Uterus (tissue), 4 donors: ENCODE measurements around the gene ARV1. TPM values are rescaled to one million over a fixed set of nuclear protein-coding genes. Genes with fewer than 3 reads are reported as not detected.

Source experiments
- DNase-seq, 2 donors: peaks; one replicate each; pipeline ENCODE4 v3.0.0-alpha.2; 2019 to 2020
- H3K27ac ChIP-seq, 2 donors: fragments of 200-600 bp; sonication (generic); 1 replicate in 1 of 2; 2 replicates in 1 of 2; pipeline ENCODE4 v1.5.1; 2016 to 2018
- H3K27me3 ChIP-seq, 2 donors: fragments of 200-600 bp; sonication (generic); one replicate each; pipeline ENCODE4 v1.5.1; 2018 to 2019; ENCODE audit warnings: control low read depth in 1 of 2
- H3K36me3 ChIP-seq, 2 donors: fragments of 200-600 bp; sonication (generic); one replicate each; pipeline ENCODE4 v1.5.1; 2019; ENCODE audit warnings: control low read depth in 1 of 2
- H3K4me1 ChIP-seq, 2 donors: fragments of 200-600 bp; sonication (generic); one replicate each; pipeline ENCODE4 v1.5.1; 2018 to 2019; ENCODE audit warnings: control low read depth in 1 of 2
- H3K4me3 ChIP-seq, 2 donors: fragments of 200-600 bp; sonication (generic); 1 replicate in 1 of 2; 2 replicates in 1 of 2; pipeline ENCODE4 v1.5.1; 2018 to 2019; ENCODE audit warnings: mild to moderate bottlenecking in 1 of 2
- H3K9me3 ChIP-seq, 2 donors: fragments of 200-600 bp; sonication (generic); one replicate each; pipeline ENCODE4 v1.5.1; 2019; ENCODE audit warnings: control low read depth in 1 of 2
- CTCF ChIP-seq, 4 experiments: fragments of 200-600 bp in 2 of 4; fragments of 450-650 bp in 2 of 4; sonication (generic) in 2 of 4; IDR thresholded peaks; one replicate each; pipeline ENCODE4 v1.5.1; 2016 to 2019; ENCODE audit warnings: antibody characterized with exemption in 4 of 4, mild to moderate bottlenecking in 2 of 4, moderate library complexity in 1 of 4
- POLR2A ChIP-seq, 2 donors: fragments of 450-650 bp; IDR thresholded peaks; one replicate each; pipeline ENCODE4 v1.6.1; 2016; ENCODE audit warnings: antibody characterized with exemption in 2 of 2, mild to moderate bottlenecking in 1 of 2, moderate library complexity in 1 of 2
- intact Hi-C: fragments of 100-400 bp; cut with DNase I; formaldehyde crosslinking; loops from one replicate; pipeline ENCODE4 v1.15.1; 2023; ENCODE audit warnings: low total_unique reads
- total RNA-seq, 4 donors: library from RNA; depleted of rRNA in 3 of 4; stranded (reverse); fragments of >200 nt in 3 of 4; gene quantifications; one replicate each; pipeline versions ENCODE4 v1.1.0 to v1.2.4, GENCODE V29; 2014 to 2023
- donor health status: DM: yes; HTN: yes; CAD: no.

Gene ARV1
- total RNA-seq, 4 donors from 2014 or later = 3.6 to 15.9 (median 13.5) TPM

- DNase-seq = no peak
- Histone ChIP-seq H3K36me3 (no peaks in the 10 kb centered on the region), H3K9me3 (no peaks in the 10 kb centered on the region), H3K27me3 (no peaks in the 10 kb centered on the region), H3K4me1 (no peaks in the 10 kb centered on the region), H3K27ac (no peak overlapping the region), H3K4me3 (no peak overlapping the region)
- TF ChIP-seq POLR2A (IDR thresholded peaks at IDR 0.05) = no peak
- TF ChIP-seq CTCF (IDR thresholded peaks at IDR 0.05) = no peak
- intact Hi-C loops = no loop called here
Measured at GRCh38 chr1:230938924-230939368, 39.9 kb upstream of the ARV1 start.

GRCh38 chr1:230939806-230940489 lies 38.9 kb upstream of the ARV1 start:
- Histone ChIP-seq H3K4me3 (no peak overlapping the region), H3K4me1 (no peaks in the 10 kb centered on the region), H3K9me3 (no peaks in the 10 kb centered on the region), H3K27ac (no peak overlapping the region), H3K27me3 (no peaks in the 10 kb centered on the region), H3K36me3 (no peaks in the 10 kb centered on the region)
- TF ChIP-seq POLR2A (IDR thresholded peaks at IDR 0.05) (no peak), CTCF (IDR thresholded peaks at IDR 0.05) (no peak)
- DNase-seq = no peak
- intact Hi-C loops = no loop called here

GRCh38 chr1:230940848-230941247 lies 38.0 kb upstream of the ARV1 start:
- Histone ChIP-seq H3K27me3 (no peaks in the 10 kb centered on the region), H3K4me1 (no peaks in the 10 kb centered on the region), H3K4me3 (no peak overlapping the region), H3K9me3 (no peaks in the 10 kb centered on the region), H3K27ac (no peak overlapping the region), H3K36me3 (no peaks in the 10 kb centered on the region)
- TF ChIP-seq POLR2A (IDR thresholded peaks at IDR 0.05) = no peak
- no peak for TF ChIP-seq CTCF (IDR thresholded peaks at IDR 0.05)
- DNase-seq = no peak
- intact Hi-C loops = no loop called here

GRCh38 chr1:230943048-230943593 lies 35.8 kb upstream of the ARV1 start:
- no peak overlapping the region for H3K4me3 ChIP-seq
- H3K27ac ChIP-seq = no peak overlapping the region
- TF ChIP-seq CTCF (IDR thresholded peaks at IDR 0.05) = no peak
- no peak for TF ChIP-seq POLR2A (IDR thresholded peaks at IDR 0.05)
- DNase-seq = no peak
- H3K36me3 ChIP-seq = no peaks in the 10 kb centered on the region
- no peaks in the 10 kb centered on the region for H3K27me3 ChIP-seq
- no peaks in the 10 kb centered on the region for H3K9me3 ChIP-seq
- intact Hi-C loops = no loop called here
- H3K4me1 ChIP-seq = no peaks in the 10 kb centered on the region

- intact Hi-C loops = no loop called here
- no peaks in the 10 kb centered on the region for H3K36me3 ChIP-seq
- H3K4me1 ChIP-seq = no peaks in the 10 kb centered on the region
- H3K27ac ChIP-seq = no peak overlapping the region
- no peaks in the 10 kb centered on the region for H3K27me3 ChIP-seq
- TF ChIP-seq POLR2A (IDR thresholded peaks at IDR 0.05) (no peak), CTCF (IDR thresholded peaks at IDR 0.05) (no peak)
- no peak overlapping the region for H3K4me3 ChIP-seq
- H3K9me3 ChIP-seq = no peaks in the 10 kb centered on the region
- DNase-seq = no peak
Measured at GRCh38 chr1:230948301-230948700, 30.6 kb upstream of the ARV1 start.
